ENCODE results near the gene LMBR1L. TPM values are rescaled to one million over a fixed set of nuclear protein-coding genes. Genes with fewer than 3 reads are reported as not detected.
A peak's percentile ranks its signal among the peaks of the same experiment; 100 is the strongest.

Gene LMBR1L
- total and polyA plus RNA-seq, 10 of the 15 experiments (the other 5 are each of a cell fraction or from before 2014, with no cell fraction given): 2.1 to 42.6 (median 20.0) TPM

DNA sequence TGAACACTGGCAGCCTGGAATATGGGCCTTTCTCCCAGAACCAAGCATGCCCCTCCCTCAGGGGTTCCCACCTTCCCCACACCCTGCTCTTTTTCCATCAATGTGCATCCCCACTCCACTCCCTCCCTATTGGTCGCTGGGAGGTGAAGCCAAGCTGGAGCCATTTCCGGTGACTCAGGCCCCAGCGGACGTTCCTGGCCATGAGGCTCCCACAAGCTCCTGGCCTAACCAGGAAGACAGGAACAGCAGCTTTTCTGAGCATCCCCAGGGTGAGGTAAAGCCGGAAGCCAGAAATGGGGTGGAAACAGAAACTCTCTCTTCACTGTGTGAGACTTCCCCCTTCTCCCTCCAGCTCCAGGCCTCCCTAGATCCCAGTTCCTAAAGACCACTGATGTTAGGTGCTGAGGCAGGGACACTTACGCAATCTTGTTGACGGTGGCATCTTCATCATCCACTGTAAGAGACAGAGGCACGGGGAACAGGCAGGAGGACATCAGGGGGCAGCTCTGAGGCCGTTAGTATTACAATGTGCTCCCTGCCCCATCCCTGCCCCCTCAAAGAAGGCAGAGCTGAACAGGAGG is 5.1 kb downstream of the LMBR1L start:
- Histone ChIP-seq H4K20me1 (ENCODE audit: control insufficient read depth, insufficient read depth) (no peaks in the 10 kb centered on the region), H3K79me2 (ENCODE audit: control insufficient read depth, insufficient read depth, low read length) (peaks cover 9% of the 10 kb centered on the region), H3K4me2 (ENCODE audit: control insufficient read depth, insufficient read depth) (no peak overlapping the region; the same call in 1 of the 2 replicates), H2AFZ (ENCODE audit: control insufficient read depth, low read depth, low read length) (no peak overlapping the region), H3K27me3 (replicated peaks in 1 of 2; ENCODE audit: control insufficient read depth in 2 of 2, insufficient read depth in 2 of 2, low read length in 1 of 2) (no peaks in the 10 kb centered on the region), H3K4me1 (ENCODE audit: control insufficient read depth, insufficient read depth, low read length) (peaks cover 13% of the 10 kb centered on the region), H3K27ac (ENCODE audit: control insufficient read depth, insufficient read depth) (no peak overlapping the region), H3K9me3 (replicated peaks; ENCODE audit: control insufficient read depth, insufficient read depth, low read length) (no peaks in the 10 kb centered on the region), H3K4me3 (no peak overlapping the region), H3K36me3 (ENCODE audit: control insufficient read depth in 2 of 2, insufficient read depth in 2 of 2, low read length in 1 of 2) (peaks cover 4 to 14% of the 10 kb centered on the region in 2 experiments), H3K9ac (ENCODE audit: control insufficient read depth, insufficient read depth, low read length) (no peak overlapping the region)
- 80% methylated on average over 9 of the region's 9 CpGs for WGBS (ENCODE audit: insufficient coverage, insufficient replicate concordance, low lambda C conversion rate, missing lambda C conversion rate)
- ChIA-PET SMC1A (ENCODE audit: uncharacterized antibody, unreplicated experiment) (interaction anchor here (0.6 to 1.0 kb wide), 3 partner anchors 19 to 432 kb away, joined by 3 read pairs; no protein-coding TSS in a partner anchor), CTCF (interaction anchor here (0.6 to 10.9 kb wide), 6 partner anchors 11 to 88 kb away, joined by 3 to 118 read pairs (median 6); partner anchors contain the start of gene DHH), RAD21 (ENCODE audit: unreplicated experiment) (no interaction called here), POLR2A (interaction anchor here (0.6 to 1.9 kb wide), 5 partner anchors 15 to 268 kb away, joined by 3 to 7 read pairs (median 4); partner anchors contain the start of gene TUBA1B)
- no peak for ATAC-seq
- DNase-seq (ENCODE audit: low read depth, low spot score): no peak
- in situ Hi-C loops (cut with MboI): no loop called here
- no peak for TF ChIP-seq POLR2AphosphoS2 (IDR thresholded peaks at IDR 0.05; ENCODE audit: low read depth, low read length)
- TF ChIP-seq DPF2 (IDR thresholded peaks at IDR 0.05): no peak
- TF ChIP-seq EED (IDR thresholded peaks at IDR 0.05; ENCODE audit: low read depth): peak; percentile 28; the same call in 1 of the 2 replicates
- no peak for TF ChIP-seq KAT2A (conservative IDR thresholded peaks at IDR 0.05; ENCODE audit: control insufficient read depth, low read depth, low read length)
- TF ChIP-seq IKZF2 (IDR thresholded peaks at IDR 0.05): no peak
- TF ChIP-seq NBN (IDR thresholded peaks at IDR 0.05): no peak
- TF ChIP-seq TBL1XR1 (IDR thresholded peaks at IDR 0.05; ENCODE audit: low read depth, low read length): no peak
- TF ChIP-seq ZNF622 (IDR thresholded peaks at IDR 0.05): no peak
- FAIRE-seq: no peak
- BruUV-seq (replicated peaks): no TSS peak
- intact Hi-C loops (cut with micrococcal nuclease; ENCODE audit: unreplicated experiment): no loop called here

DNA sequence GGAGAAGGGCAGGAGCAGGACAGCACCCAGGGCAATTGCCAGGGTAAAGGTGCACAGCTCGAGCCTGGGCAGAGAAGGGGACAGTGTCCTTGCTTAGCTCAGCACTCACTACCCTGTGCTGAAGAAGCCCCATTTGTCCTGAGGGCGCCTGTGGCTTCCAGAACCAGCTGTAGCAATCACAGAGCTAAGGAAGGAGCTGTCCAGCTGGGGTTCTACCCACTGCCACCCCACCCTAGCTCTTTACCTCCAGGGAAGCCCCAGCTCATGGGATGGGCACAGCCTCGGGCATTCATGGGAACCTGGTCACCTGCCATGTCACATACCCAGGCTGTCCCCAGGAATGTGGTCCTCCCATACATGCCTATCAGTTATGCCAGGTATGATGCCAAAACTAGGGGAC is 5.8 kb downstream of the LMBR1L start:
- ATAC-seq (no peak), FAIRE-seq (no peak), DNase-seq (ENCODE audit: low read depth, low spot score) (no peak)
- ChIA-PET POLR2A (interaction anchor here (1.1 to 1.9 kb wide), 3 partner anchors 25 to 32 kb away, joined by 4 to 7 read pairs (median 5); partner anchors contain the start of gene TUBA1B), CTCF (interaction anchor here (0.7 to 10.9 kb wide), 7 partner anchors 9 to 41 kb away, joined by 3 to 118 read pairs (median 5); partner anchors contain the start of gene DHH), SMC1A (ENCODE audit: uncharacterized antibody, unreplicated experiment) (interaction anchor here (0.6 to 1.0 kb wide), 3 partner anchors 18 to 432 kb away, joined by 3 read pairs; no protein-coding TSS in a partner anchor), RAD21 (ENCODE audit: unreplicated experiment) (no interaction called here)
- Histone ChIP-seq H3K9ac (ENCODE audit: control insufficient read depth, insufficient read depth, low read length) (no peak overlapping the region), H3K9me3 (replicated peaks; ENCODE audit: control insufficient read depth, insufficient read depth, low read length) (no peaks in the 10 kb centered on the region), H4K20me1 (ENCODE audit: control insufficient read depth, insufficient read depth) (no peaks in the 10 kb centered on the region), H3K79me2 (ENCODE audit: control insufficient read depth, insufficient read depth, low read length) (peaks cover 5% of the 10 kb centered on the region), H3K27me3 (replicated peaks in 1 of 2; ENCODE audit: control insufficient read depth in 2 of 2, insufficient read depth in 2 of 2, low read length in 1 of 2) (no peaks in the 10 kb centered on the region), H3K4me2 (ENCODE audit: control insufficient read depth, insufficient read depth) (no peak overlapping the region), H3K27ac (ENCODE audit: control insufficient read depth, insufficient read depth) (no peak overlapping the region), H3K4me1 (ENCODE audit: control insufficient read depth, insufficient read depth, low read length) (peaks cover 13% of the 10 kb centered on the region), H2AFZ (ENCODE audit: control insufficient read depth, low read depth, low read length) (no peak overlapping the region), H3K36me3 (ENCODE audit: control insufficient read depth in 2 of 2, insufficient read depth in 2 of 2, low read length in 1 of 2) (peaks cover 4 to 17% of the 10 kb centered on the region in 2 experiments), H3K4me3 (no peak overlapping the region)
- in situ Hi-C loops (cut with MboI) (no loop called here), intact Hi-C loops (cut with micrococcal nuclease; ENCODE audit: unreplicated experiment) (no loop called here)
- BruUV-seq (replicated peaks): no TSS peak
- 21% methylated on average over 3 of the region's 3 CpGs for WGBS (ENCODE audit: insufficient coverage, insufficient replicate concordance, low lambda C conversion rate, missing lambda C conversion rate)
- no peak for TF ChIP-seq RBBP5 (conservative IDR thresholded peaks at IDR 0.05)
- no peak for TF ChIP-seq MEF2B (IDR thresholded peaks at IDR 0.05; ENCODE audit: partially characterized antibody, poor library complexity, severe bottlenecking)
- no peak for TF ChIP-seq EGR1 (IDR thresholded peaks at IDR 0.05; ENCODE audit: borderline replicate concordance in 1 of 2, low read depth in 2 of 2, low read length in 2 of 2)
- TF ChIP-seq RUNX3 (IDR thresholded peaks at IDR 0.05; ENCODE audit: low read length): no peak
- TF ChIP-seq, protein P1, sequence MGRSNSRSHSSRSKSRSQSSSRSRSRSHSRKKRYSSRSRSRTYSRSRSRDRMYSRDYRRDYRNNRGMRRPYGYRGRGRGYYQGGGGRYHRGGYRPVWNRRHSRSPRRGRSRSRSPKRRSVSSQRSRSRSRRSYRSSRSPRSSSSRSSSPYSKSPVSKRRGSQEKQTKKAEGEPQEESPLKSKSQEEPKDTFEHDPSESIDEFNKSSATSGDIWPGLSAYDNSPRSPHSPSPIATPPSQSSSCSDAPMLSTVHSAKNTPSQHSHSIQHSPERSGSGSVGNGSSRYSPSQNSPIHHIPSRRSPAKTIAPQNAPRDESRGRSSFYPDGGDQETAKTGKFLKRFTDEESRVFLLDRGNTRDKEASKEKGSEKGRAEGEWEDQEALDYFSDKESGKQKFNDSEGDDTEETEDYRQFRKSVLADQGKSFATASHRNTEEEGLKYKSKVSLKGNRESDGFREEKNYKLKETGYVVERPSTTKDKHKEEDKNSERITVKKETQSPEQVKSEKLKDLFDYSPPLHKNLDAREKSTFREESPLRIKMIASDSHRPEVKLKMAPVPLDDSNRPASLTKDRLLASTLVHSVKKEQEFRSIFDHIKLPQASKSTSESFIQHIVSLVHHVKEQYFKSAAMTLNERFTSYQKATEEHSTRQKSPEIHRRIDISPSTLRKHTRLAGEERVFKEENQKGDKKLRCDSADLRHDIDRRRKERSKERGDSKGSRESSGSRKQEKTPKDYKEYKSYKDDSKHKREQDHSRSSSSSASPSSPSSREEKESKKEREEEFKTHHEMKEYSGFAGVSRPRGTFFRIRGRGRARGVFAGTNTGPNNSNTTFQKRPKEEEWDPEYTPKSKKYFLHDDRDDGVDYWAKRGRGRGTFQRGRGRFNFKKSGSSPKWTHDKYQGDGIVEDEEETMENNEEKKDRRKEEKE (IDR thresholded peaks at IDR 0.05): no peak

All from GM12878 (cell line).